NCI-H2107 (cell line): ENCODE measurements around the gene DSE.

Experiments
- DNase-seq: peaks from one replicate; lab custom pipeline; 2025; lab: John Stamatoyannopoulos, UW

Gene DSE

DNA sequence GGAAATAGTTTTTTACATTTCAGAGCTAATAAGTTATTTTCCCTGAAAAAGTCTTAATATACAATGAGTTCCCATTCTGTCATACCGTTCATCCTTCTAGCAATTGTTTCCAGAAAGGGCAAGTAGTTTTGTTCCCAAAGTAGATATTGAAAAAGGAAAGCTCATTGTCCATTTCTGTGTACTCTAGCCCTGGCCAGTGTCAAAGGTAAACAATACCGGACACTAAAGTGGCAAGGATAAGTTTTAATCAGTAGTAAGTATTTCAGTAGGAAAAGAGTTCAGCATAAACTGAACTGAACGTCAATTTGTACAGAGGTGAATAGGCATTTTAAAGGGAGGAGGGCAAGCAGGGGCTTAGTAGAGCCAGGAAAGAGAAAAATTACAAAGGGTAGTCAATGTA lies 46.9 kb downstream of the DSE start:
- DNase-seq, result no peak

DNA sequence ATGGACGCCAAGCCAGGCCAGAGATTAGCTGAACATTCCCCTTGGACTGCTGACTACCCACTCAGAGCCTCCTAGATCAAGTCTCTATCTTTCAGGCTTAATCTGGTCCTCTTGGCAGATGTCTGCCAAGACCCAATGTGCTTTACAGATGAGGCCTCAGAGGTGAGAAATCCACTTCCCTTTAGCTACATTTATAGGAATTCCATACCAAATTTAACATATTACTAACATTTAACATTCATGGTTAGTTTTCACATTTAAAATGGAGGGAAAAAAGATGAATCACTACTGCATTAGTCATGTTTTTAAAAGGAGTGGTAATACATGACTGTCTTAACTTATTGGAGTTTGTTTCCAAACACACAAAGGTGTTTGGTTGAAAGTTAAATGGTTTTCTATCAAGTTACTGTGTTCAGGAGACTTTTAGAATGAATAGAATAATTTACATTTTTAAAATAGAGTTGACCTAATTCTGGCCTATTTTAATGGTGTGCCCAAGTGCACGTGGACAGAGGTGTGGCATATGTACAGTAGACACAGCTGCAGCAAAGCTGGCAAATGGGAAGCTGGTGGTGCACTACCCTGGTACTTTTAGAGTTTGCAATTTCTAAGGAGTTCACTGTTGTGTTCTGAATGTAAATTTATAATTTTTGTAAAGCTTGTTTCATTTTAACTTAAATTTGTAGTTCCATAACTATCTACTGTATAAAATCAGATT lies 48.5 kb downstream of the DSE start:
- no peak for DNase-seq

DNA sequence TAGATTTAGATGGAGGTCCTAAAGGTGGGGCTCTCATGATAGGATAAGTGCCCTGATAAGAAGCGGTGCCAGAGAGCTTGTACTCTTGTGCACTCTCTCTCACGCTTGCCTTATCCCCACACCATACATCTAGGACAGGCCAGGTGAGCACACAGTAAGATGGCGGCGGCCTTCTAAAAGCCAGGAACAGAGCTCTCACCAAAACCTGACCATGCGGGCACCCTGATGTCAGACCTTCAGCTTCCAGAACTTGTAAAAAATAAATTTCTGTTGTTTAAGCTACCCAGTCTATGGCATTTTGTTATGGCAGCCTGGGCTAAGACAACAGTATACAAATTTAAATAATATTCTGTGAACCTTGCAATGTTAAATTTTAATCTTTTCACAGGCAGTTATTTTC lies 49.6 kb downstream of the DSE start:
- no peak for DNase-seq

DNA sequence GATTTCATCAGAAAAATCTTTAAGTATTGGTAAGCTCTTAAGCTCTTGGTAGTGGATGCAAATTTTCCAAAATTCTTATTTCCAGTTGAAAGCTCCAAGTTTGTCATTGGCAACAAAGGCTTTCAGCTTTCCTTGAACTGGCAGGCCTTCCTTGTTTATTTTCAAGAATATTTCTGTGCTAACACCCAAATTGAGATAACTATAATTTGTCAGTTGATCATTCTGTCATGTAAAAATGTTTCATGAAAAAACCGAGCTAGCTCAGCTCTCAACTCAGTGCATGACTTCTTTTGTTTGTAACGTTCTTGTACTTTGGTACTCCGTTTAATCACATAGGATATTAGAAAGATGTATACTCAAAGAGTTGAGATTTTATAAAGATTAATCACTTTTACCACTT lies 51.5 kb downstream of the DSE start:
- DNase-seq, result no peak

DNA sequence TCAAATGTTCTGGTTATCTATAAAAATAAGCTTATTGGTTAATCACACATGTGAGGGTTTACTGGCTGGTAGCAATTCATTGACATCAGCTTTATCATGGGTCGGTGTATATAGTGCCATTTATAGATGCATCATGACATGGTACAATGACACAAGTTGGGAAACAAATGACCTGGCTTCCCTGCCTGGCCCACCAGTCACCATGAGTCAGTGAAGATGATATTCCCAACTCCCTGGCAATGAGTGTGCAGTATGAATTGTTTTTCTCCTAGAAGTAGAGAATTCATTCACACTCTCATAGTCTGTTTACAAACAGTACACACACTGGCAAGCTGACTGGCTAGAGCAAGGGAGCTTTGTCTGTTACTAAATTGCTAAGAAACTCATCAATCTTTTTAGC lies 53.3 kb downstream of the DSE start:
- DNase-seq, result no peak

DNA sequence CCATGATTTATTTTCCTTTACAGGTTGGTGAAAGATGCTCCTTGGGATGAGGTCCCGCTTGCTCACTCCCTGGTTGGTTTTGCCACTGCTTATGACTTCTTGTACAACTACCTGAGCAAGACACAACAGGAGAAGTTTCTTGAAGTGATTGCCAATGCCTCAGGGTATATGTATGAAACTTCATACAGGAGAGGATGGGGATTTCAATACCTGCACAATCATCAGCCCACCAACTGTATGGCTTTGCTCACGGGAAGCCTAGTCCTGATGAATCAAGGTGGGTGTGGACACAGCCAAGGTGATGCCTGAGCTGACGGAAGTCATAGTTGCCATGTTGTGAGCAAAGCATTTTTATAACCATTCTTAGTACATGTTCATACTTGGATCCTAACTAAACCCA lies 55.8 kb downstream of the DSE start:
- no peak for DNase-seq

DNA sequence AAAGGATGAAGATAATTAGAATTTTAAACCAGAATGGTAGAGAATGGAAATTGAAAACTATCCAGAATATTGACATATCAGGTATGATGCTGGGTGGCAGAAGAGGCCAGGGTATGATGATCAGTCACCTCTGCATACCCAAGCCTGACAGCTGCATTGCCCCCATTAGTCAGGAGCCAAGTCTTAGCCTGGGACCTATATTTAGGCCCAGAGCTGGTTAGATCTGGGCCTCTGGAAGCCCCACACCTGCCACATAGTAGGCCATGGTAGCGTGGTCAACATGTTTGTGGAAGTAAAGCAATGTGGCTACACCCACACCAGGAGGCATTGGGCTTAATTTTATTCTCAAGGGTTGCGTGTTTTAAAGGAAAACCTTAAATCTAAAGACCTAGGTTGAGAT lies 58.4 kb downstream of the DSE start:
- DNase-seq, result no peak

DNA sequence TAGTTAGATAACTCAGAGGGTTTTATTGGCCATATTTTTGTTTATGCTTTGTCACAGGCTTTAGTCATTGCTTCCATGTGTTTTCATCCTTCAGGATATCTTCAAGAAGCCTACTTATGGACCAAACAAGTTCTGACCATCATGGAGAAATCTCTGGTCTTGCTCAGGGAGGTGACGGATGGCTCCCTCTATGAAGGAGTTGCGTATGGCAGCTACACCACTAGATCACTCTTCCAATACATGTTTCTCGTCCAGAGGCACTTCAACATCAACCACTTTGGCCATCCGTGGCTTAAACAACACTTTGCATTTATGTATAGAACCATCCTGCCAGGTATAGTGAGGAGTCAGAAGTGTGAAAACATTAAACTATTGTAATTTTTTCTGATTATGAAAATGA lies 60.1 kb downstream of the DSE start:
- no peak for DNase-seq

DNA sequence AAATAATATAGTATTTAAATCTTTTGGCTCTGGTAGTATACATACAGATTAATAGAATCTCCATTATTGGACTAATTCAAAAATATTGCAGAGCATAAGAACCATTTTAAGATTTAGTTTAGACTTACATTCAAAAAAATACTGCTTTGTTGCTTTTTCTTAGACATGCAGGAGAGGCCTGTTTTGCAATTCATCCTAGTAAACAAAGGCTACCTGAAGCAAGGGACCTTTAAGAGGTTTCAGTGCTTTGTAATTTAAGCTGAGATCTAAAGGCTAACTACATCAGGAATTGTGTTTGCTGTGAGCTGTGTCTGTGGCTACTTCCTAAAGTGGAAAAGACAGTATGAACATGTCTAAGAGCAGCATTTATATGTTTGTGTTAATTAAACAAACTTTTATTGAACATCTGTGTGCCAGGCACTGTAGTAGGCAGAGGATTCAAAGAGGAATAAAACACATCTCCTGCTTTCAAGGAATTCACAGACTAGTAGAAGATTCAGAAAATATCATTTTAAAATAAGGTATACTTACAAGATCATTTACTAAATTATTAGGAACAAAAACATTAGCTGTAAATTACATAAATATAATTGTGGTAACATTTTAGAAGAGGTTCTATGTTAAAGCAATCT lies 61.3 kb downstream of the DSE start:
- no peak for DNase-seq

DNA sequence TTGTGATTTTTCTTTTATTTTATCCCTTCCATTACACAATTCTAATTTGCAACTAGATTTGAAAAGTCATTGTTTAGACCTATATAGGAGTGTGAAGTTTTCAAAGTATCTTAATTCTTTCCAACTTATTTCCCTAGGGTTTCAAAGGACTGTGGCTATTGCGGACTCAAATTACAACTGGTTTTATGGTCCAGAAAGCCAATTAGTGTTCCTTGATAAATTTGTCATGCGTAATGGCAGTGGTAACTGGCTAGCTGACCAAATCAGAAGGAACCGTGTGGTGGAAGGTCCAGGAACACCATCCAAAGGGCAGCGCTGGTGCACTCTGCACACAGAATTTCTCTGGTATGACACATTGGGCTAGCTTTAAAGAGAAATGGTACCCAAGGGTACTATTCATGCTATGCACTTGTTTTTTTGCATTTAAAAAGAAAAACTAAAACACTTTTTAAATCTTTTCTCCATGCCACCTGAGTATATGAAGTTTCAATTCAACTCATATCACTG lies 62.5 kb downstream of the DSE start:
- DNase-seq, result no peak

DNA sequence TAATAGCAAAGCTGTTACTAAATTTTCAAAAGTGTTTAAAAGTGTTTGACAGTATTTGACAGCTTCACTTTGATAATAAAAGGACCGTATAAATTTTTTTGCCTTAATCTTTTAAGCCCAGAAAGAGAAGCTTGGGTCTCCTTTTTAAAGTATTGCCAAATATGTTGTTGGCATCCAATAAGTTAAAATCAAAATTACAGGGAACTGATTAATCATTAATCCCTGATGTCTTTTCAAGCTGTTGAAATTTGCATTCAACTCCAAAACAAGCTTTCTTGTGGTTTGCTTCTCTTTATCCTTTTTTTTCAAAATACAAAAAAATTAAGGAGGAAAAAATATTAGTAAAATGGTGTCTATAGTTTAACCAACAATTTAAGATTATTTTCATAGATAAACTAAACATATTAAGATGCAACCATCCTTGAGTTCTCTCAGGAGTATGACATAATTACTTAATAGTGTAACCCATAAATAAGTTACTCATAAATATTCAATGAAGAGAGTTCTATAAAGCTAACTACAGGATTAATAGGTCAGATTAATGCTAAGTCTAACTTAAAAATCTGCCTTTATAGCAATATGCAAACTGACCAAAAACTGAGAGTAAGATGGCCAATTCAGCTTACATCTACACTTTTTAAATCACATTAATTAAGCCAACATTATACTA lies 63.4 kb downstream of the DSE start:
- DNase-seq, result no peak

DNA sequence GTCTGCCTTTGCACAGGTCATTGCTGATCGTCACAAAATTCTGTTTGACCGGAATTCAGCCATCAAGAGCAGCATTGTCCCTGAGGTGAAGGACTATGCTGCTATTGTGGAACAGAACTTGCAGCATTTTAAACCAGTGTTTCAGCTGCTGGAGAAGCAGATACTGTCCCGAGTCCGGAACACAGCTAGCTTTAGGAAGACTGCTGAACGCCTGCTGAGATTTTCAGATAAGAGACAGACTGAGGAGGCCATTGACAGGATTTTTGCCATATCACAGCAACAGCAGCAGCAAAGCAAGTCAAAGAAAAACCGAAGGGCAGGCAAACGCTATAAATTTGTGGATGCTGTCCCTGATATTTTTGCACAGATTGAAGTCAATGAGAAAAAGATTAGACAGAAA lies 65.8 kb downstream of the DSE start:
- DNase-seq, result no peak

DNA sequence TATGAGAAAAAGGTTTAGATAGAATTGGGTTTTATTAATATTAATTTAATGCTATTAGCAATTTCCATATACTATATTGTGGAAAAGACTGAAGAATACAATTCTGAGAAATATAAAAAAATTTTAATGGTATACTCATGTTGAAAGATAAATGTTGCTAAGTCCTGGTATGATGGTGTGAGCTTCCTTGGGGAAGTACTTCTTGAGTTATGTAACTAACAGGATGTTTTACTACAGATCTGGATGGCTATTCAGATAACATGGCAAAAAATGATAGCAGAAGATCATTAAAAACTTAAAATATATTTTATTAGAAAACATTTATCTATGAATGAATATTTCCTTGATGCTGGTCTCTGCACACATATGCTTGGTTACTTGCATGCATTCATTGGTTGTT lies 66.9 kb downstream of the DSE start:
- DNase-seq, result no peak

DNA sequence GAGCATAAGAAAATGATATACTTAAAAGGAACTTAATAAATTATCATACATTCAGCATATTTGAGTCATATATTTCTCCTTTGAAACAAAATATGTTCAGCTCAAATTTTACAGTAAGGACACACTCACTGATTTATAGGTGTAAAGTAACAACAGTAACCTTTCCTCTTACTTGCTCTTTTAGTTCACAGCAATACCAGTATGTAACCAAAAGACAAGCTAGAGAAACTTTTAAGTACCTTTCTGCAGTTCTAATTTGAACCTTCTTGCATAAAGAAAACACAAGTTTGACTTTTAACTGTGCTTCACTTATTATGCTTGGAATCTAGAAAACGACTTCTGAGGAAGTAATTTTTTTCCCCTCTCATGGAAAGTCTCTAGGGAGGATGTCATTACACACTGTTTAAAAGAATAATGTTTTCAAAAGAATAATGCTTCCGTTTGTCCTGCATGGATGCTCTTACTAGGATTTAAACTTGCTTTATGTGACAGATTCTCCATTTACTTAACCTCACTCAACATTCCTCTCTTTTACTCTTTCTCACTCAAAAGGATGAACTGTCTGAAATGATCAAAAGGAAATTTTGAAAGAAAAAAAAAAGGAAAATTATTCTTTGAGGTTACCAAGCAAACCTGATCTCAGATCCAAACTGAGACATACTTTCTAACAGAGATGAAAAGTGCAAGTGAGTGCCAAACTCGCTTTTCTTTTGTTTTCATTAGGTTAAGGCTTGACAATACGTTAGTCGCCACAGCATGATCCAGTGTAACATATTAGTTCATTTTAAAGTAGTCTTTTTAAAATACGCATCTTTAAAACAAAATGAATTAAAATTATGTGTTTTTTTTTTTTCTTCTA lies 68.1 kb downstream of the DSE start:
- DNase-seq, result no peak

DNA sequence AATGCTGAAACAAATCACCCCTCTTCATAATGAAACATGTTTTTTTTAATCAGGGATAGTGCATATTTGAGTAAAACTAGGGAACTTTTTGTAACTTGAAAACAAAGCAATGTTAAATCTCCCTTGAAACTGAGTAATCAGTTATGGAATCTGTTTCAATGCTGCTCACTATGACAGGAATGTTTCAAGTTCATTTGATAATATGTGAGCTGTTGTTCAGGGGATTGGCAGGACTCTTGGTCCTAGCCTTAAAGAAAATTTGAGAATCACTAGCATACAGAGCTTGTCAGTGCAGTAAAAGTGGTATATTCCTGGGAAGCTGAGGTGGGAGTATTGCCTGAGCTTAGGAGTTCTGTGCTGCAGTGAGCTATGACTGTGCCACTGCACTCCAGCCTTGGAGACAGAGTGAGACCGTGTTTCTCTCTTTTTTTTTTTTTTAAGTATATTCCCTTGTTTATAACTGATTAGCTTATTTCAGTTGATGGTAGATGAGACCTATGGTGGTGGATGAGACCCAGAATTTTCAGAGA lies 68.8 kb downstream of the DSE start:
- no peak for DNase-seq

DNA sequence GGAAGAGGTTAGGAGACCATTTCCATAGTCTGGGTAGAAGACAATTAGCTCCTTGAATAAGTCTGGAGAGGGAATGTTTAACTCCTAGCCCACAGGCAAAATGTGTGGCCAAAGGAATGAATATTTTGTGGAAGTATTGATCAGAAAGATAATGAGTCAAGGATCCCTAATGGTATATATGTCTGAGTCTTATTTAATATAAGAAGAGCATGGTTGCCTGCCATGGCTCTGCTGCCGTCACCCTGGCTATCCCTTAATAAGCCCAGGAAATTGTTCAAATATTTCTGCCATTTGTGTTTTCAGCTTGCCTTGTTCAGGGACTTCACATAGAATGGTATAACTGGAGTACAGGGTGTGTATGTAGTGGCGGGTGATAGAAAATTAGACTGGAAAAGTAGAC lies 72.4 kb downstream of the DSE start:
- no peak for DNase-seq

DNA sequence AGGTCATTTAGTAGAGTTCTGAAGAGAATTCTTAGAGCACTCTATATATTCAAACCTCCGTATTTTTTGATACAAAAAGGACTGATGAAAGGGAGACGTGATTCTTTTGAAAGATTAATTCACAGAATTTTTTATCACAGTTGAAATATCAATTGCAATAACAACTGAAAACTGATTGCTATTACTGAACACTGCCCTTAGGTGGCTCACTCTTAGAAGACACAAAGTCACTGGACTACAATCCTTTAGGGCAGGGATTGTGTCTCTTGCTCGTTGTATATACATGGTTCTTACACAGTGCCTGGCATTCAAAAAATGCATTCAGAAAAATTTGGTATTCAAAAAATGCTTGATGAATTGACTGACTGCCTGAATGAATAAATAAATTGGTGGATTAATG lies 73.3 kb downstream of the DSE start:
- no peak for DNase-seq

DNA sequence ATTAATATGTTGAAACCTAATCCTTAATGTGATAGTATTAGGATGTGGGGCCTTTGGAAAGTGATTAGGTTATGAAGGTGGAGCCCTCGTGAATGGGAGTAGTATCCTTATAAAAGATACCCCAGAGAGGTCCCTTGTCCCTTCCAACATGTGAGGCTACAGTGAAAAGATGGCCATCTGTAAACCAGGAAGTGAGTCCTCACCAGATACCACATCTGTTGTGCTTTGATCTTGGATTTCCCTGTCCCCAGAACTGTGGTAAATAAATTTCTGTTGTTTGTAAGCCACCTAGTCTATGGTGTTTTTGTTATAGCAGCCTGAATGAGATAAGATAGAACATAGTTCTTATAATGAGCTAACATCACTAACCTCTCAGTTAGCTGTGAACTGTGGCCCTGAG lies 73.8 kb downstream of the DSE start:
- DNase-seq, result no peak

DNA sequence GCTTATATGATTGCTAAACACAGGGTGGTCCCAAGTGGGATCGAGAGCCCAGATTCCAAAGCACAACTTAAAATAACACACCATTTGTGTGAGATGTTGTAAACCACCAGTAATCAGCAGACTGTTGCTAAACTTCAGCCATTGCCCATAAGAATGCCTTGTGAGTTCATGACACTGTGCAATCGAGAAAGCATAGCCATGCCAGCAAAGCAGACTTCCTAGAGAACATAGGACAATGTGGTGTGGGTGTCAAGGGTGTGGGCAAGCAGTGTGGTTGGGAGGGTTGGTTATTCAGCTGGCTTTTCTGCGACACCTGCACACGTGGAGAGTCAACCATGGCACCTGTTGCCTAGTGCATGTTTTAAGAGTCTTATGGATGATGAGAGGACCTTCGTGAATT lies 74.4 kb downstream of the DSE start:
- DNase-seq, result no peak

DNA sequence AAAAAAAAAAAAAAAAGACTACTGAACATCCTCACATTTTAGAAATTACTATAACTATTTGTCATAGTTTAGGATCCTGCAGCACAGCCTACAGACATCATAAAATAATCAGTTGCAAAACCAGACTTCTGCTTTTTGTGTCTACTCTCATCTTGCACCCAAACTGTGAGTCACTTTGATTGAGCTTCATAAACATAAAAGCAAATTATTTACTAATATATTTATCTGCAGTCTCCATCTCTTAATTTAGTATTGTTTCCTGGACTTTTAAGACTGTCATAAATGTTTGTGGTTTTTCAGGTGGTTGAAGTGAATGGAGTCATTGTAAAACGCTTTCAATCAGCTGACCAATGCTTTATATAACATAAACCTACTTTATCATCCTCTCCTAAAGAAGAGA lies 75.7 kb downstream of the DSE start:
- no peak for DNase-seq

DNA sequence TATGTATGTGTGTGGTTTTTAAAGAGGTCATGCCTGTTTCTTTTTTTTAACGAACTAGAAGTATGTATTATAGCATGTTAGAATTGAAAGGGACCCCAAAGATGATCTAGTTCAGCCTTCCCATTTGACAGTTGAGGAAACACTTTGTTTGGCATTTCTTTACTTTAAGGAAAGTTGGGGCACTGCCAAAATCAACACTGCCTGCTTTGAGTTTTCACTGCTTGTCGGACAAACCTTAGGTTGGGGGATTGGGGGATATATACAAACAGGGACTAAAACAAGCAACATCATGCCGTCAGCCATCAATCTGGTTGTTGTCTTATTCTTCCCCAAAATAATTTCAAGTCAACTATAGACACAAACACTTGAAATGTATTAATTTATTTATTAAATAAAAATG lies 76.3 kb downstream of the DSE start:
- no peak for DNase-seq

DNA sequence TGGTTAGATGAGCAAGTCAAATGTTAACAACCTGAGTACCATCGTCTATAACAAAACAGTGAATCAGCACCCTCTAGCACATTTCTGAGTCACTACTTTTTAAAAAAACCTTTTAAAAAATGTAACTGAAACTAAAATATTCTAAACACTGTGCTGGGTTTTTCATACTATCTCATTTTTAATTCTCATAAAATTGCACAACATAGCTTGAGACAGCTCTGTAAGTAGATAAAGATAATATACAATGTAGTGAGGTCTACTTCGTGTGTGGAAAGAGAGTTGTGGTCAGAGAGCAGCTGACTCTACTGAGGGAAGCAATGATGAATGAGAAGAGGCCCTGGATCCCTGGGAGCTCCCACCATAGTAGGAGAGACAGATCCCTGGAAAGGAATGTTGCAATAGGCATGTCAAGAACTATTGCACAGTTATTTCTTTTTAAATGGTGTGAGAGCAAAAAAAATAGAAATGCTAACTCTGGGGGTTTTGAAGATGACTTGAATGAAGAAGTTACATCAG lies 76.8 kb downstream of the DSE start:
- no peak for DNase-seq
